K562 (cell line): Measurements from ENCODE around the gene ZFAND3. TPM values are rescaled to one million over a fixed set of nuclear protein-coding genes. Genes with fewer than 3 reads are reported as not detected.

Experiments
- ATAC-seq: fragments of 200-7000 bp; cut with Tn5 transposase; 3 replicates; pipeline ENCODE4 v1.9.1; 2020; ENCODE audit warnings: moderate library complexity
- BruUV-seq: library from RNA; stranded (reverse); fragments of 400-500 nt; replicated peaks from 2 replicates; lab custom pipeline; 2021; lab: Mats Ljungman, UMichigan
- CTCF ChIA-PET: fragments of 300-600 bp; formaldehyde crosslinking; extraction: SDS; loops from one replicate; lab custom pipeline; 2021; ENCODE audit warnings: low intra/inter-chr PET ratio; lab: Yijun Ruan, JAX
- POLR2A ChIA-PET: fragments of 300-600, 350-650 bp; sonication (Branson Sonifier 250); formaldehyde crosslinking; extraction: SDS; loops from one replicate; lab custom pipeline; 2021; ENCODE audit warnings: antibody characterized with exemption, inconsistent platforms; lab: Yijun Ruan, JAX
- DNase-seq, 4 experiments: peaks; one replicate each; pipeline versions ENCODE4 v3.0.0 to v3.0.0-alpha.2; 2011 to 2018; ENCODE audit warnings: low spot score in 3 of 4, mixed read lengths in 3 of 4; ENCODE audit errors: extremely low read depth in 1 of 4
- FAIRE-seq: peaks from 2 replicates; lab custom pipeline; 2011; peaks lifted over from hg19 to GRCh38; lab: Jason Lieb, UNC
- H2AFZ ChIP-seq: 2 replicates; pipeline ENCODE4 v1.6.0; 2011; ENCODE audit warnings: low read depth, low read length, control low read depth, inconsistent platforms
- H3K27ac ChIP-seq: fragments of 200-600 bp; 3 replicates; pipeline ENCODE4 v1.8.0; 2011; ENCODE audit warnings: low read depth, mild to moderate bottlenecking, control low read depth, inconsistent platforms, low read length, moderate library complexity, mixed read lengths; ENCODE audit errors: extremely low read depth
- H3K27me3 ChIP-seq, 2 experiments: fragments of 300-600 bp in 1 of 2; 2 replicates in 1 of 2; 3 replicates in 1 of 2; pipeline versions ENCODE4 v1.6.0 to v1.8.0; 2011; ENCODE audit warnings: inconsistent platforms in 2 of 2, low read length in 2 of 2, mild to moderate bottlenecking in 1 of 2, mixed read lengths in 1 of 2, moderate library complexity in 1 of 2; ENCODE audit not compliant: control insufficient read depth in 2 of 2, insufficient read depth in 2 of 2
- H3K36me3 ChIP-seq: fragments of 300-600 bp; 3 replicates; pipeline ENCODE4 v1.8.0; 2011; ENCODE audit warnings: mild to moderate bottlenecking, low read length, inconsistent platforms; ENCODE audit not compliant: control insufficient read depth, insufficient read depth
- H3K4me1 ChIP-seq, 2 experiments: fragments of 200-600 bp in 1 of 2; replicated peaks in 1 of 2; 2 replicates in 1 of 2; 3 replicates in 1 of 2; pipeline versions ENCODE4 v1.5.1 to v1.8.0; 2011; ENCODE audit warnings: inconsistent platforms in 2 of 2, low read length in 2 of 2, mild to moderate bottlenecking in 1 of 2, mixed read lengths in 1 of 2, moderate library complexity in 1 of 2; ENCODE audit not compliant: control insufficient read depth in 2 of 2, insufficient read depth in 2 of 2
- H3K4me2 ChIP-seq: 2 replicates; pipeline ENCODE4 v1.6.1; 2011; ENCODE audit warnings: low read length, control low read depth, inconsistent platforms, mixed read lengths; ENCODE audit not compliant: insufficient read depth
- H3K4me3 ChIP-seq: fragments of 200-600 bp; sonication (generic), shearing (Covaris generic); 2 replicates; pipeline ENCODE4 v1.5.1; 2016; ENCODE audit warnings: control low read depth, inconsistent platforms
- H3K79me2 ChIP-seq: fragments of 200-600 bp; 3 replicates; pipeline ENCODE4 v1.8.0; 2011; ENCODE audit warnings: low read length, inconsistent platforms; ENCODE audit not compliant: control insufficient read depth, insufficient read depth
- H3K9ac ChIP-seq, 2 experiments: 2 replicates each; pipeline versions ENCODE4 v1.6.0 to v1.6.1; 2011; ENCODE audit warnings: low read depth in 2 of 2, low read length in 2 of 2, control low read depth in 1 of 2, inconsistent platforms in 1 of 2, mild to moderate bottlenecking in 1 of 2, mixed read lengths in 1 of 2; ENCODE audit not compliant: insufficient read depth in 1 of 2
- H3K9me1 ChIP-seq: one replicate; pipeline ENCODE4 v1.6.0; 2011; ENCODE audit warnings: inconsistent platforms, mild to moderate bottlenecking, low read length, moderate library complexity; ENCODE audit not compliant: control insufficient read depth, insufficient read depth
- H3K9me3 ChIP-seq: replicated peaks from 2 replicates; pipeline ENCODE4 v1.5.1; 2011; ENCODE audit warnings: low read depth, low read length, inconsistent platforms; ENCODE audit not compliant: control insufficient read depth, insufficient read depth
- H4K20me1 ChIP-seq: replicated peaks from 2 replicates; pipeline ENCODE4 v1.6.1; 2011; ENCODE audit warnings: low read length, inconsistent platforms, mixed read lengths; ENCODE audit not compliant: control insufficient read depth, insufficient read depth
- C11orf30 ChIP-seq: fragments of 450-650 bp; IDR thresholded peaks from 2 replicates; pipeline ENCODE4 v1.6.1; 2016; ENCODE audit warnings: low read depth, mild to moderate bottlenecking
- MAZ ChIP-seq, 2 experiments: fragments of 450-650 bp in 1 of 2; sonication (generic) in 1 of 2; formaldehyde crosslinking; IDR thresholded peaks in 1 of 2; conservative IDR thresholded peaks in 1 of 2; 2 replicates each; pipeline versions ENCODE4 v1.4.0 to v1.5.0; 2020; ENCODE audit warnings: mild to moderate bottlenecking in 1 of 2, missing genetic modification reagents in 1 of 2
- MIER1 ChIP-seq: fragments of 450-650 bp; IDR thresholded peaks from 2 replicates; pipeline ENCODE4 v1.6.1; 2016; ENCODE audit warnings: antibody characterized with exemption, mild to moderate bottlenecking, low read depth
- ZNF316 ChIP-seq: fragments of 450-650 bp; IDR thresholded peaks from 2 replicates; pipeline ENCODE4 v1.6.1; 2016
- WGBS: fragments of 100-300 bp; shearing (Covaris generic); methylation state at CpG from one replicate; pipeline ENCODE4 v1.1.6; 2016; ENCODE audit warnings: low coverage, mixed read lengths; ENCODE audit not compliant: insufficient coverage; ENCODE audit errors: missing lambda C conversion rate; 5-methylcytosine and 5-hydroxymethylcytosine counted together
- in situ Hi-C: fragments of 300-500 bp; cut with MboI; formaldehyde crosslinking; loops from 4 replicates; pipeline ENCODE4 v1.15.0; 2018; ENCODE audit warnings: inconsistent platforms, mixed read lengths
- intact Hi-C: fragments of 100-400 bp; cut with micrococcal nuclease; formaldehyde crosslinking; loops from 2 replicates; pipeline ENCODE4 v1.14.2; 2022
- polyA plus RNA-seq, 8 experiments: library from polyadenylated mRNA; depleted of rRNA in 4 of 8; stranded (reverse) in 5 of 8; unstranded in 3 of 8; fragments of >200 nt; fragmentation: Nextera tagmentation in 2 of 8; fragmentation: Illumina TruSeq in 1 of 8; extraction: Ambion mirVana in 2 of 8; extraction: Trizol in 1 of 8; gene quantifications; 2 replicates each; pipeline versions ENCODE4 v1.2.1 to v1.2.3, GENCODE V29; 2011 to 2014; ENCODE audit warnings: inconsistent platforms in 1 of 8, missing spikeins in 1 of 8
- total RNA-seq, 7 experiments: library from RNA; depleted of rRNA in 6 of 7; stranded (reverse); fragments of >200 nt in 6 of 7; fragmentation: Illumina TruSeq in 2 of 7; extraction: Trizol in 2 of 7; gene quantifications; 2 replicates each; pipeline versions ENCODE4 v1.2.1 to v1.2.3, GENCODE V29; 2011 to 2021; ENCODE audit warnings: low replicate concordance in 1 of 7
- TF ChIP-seq, protein P1 (sequence below): fragments of 450-650 bp; formaldehyde crosslinking; IDR thresholded peaks from 2 replicates; pipeline ENCODE4 v1.4.0; 2020; ENCODE audit warnings: mild to moderate bottlenecking, mixed read lengths

The ZFAND3 gene
- total and polyA plus RNA-seq, 9 of the 15 experiments (the other 6 are each of a cell fraction or from before 2014, with no cell fraction given): 0.81 to 26.6 (median 11.8) TPM

- DNase-seq (no peak), ATAC-seq (no peak), FAIRE-seq (no peak)
- BruUV-seq: no TSS peak
- no peaks in the 10 kb centered on the region for H3K9me3 ChIP-seq
- H4K20me1 ChIP-seq: peaks cover 40% of the 10 kb centered on the region
- H3K27ac ChIP-seq: no peak overlapping the region
- ChIA-PET CTCF (interaction anchor here (0.6 kb wide), 1 partner anchor 661 kb away, joined by 3 read pairs; no protein-coding TSS in a partner anchor), POLR2A (no interaction called here)
- TF ChIP-seq, protein P1, sequence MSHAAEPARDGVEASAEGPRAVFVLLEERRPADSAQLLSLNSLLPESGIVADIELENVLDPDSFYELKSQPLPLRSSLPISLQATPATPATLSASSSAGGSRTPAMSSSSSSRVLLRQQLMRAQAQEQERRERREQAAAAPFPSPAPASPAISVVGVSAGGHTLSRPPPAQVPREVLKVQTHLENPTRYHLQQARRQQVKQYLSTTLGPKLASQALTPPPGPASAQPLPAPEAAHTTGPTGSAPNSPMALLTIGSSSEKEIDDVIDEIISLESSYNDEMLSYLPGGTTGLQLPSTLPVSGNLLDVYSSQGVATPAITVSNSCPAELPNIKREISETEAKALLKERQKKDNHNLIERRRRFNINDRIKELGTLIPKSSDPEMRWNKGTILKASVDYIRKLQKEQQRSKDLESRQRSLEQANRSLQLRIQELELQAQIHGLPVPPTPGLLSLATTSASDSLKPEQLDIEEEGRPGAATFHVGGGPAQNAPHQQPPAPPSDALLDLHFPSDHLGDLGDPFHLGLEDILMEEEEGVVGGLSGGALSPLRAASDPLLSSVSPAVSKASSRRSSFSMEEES: peak; percentile 60; the same call in 1 of the 2 replicates
- TF ChIP-seq MAZ (CRISPR knock-in tag; conservative IDR thresholded peaks at IDR 0.05 in 1 of 2, IDR thresholded peaks at IDR 0.05 in 1 of 2): no peak
- WGBS: 48% methylated on average over 8 of the region's 8 CpGs
- no peak overlapping the region for H2AFZ ChIP-seq
- in situ Hi-C loops (no loop called here), intact Hi-C loops (no loop called here)
- H3K4me1 ChIP-seq: no peaks in the 10 kb centered on the region
- H3K27me3 ChIP-seq: no peaks in the 10 kb centered on the region
- no peaks in the 10 kb centered on the region for H3K36me3 ChIP-seq
- no peak overlapping the region for H3K4me2 ChIP-seq
- H3K79me2 ChIP-seq: no peaks in the 10 kb centered on the region
- no peak overlapping the region for H3K9ac ChIP-seq
- no peak overlapping the region for H3K4me3 ChIP-seq
- no peaks in the 10 kb centered on the region for H3K9me1 ChIP-seq
These were observed 326.6 kb downstream of the ZFAND3 start for GRCh38 chr6:38146021-38146733.

GRCh38 chr6:38146734-38147027 is 327.2 kb downstream of the ZFAND3 start:
- Histone ChIP-seq H3K9me1 (no peaks in the 10 kb centered on the region), H3K79me2 (no peaks in the 10 kb centered on the region), H3K27me3 (no peaks in the 10 kb centered on the region), H3K4me1 (no peaks in the 10 kb centered on the region), H2AFZ (no peak overlapping the region), H3K4me3 (no peak overlapping the region), H3K9me3 (no peaks in the 10 kb centered on the region), H3K9ac (no peak overlapping the region), H3K36me3 (no peaks in the 10 kb centered on the region), H4K20me1 (peaks cover 39% of the 10 kb centered on the region), H3K27ac (no peak overlapping the region), H3K4me2 (no peak overlapping the region)
- ChIA-PET CTCF (interaction anchor here (0.6 kb wide), 1 partner anchor 661 kb away, joined by 3 read pairs; no protein-coding TSS in a partner anchor), POLR2A (no interaction called here)
- intact Hi-C loops (no loop called here), in situ Hi-C loops (no loop called here)
- ATAC-seq (no peak), DNase-seq (no peak), FAIRE-seq (no peak)
- WGBS: 17% methylated on average over 1 of the region's 1 CpG
- TF ChIP-seq ZNF316: peak; percentile 67
- TF ChIP-seq C11orf30: 0 out of 2 replicates have a peak, but pooled peaks have one; percentile 15
- no peak for TF ChIP-seq MIER1
- no TSS peak for BruUV-seq
